Activated T-cell treated with anti-CD3 and anti-CD28 coated beads for 24 hours (primary cell): ENCODE measurements around the gene NUDT19.
A peak's percentile ranks its signal among the peaks of the same experiment; 100 is the strongest.
"Not testable (repeated sequence)": the region's sequence is repeated elsewhere in the genome, so short reads cannot be mapped to it uniquely, and the experiment has no call there.

Experiments used
- DNase-seq: peaks from one replicate; pipeline ENCODE4 v3.0.0-alpha.2; 2020; ENCODE audit warnings: low read depth

NUDT19 gene

GRCh38 chr19:32691291-32691951, at the start of gene NUDT19:
Gene NUDT19 (plus strand): TSS chr19:32691821. CDS start chr19:32691961, 140 bp downstream.
- peak; percentile 76 for DNase-seq

DNA sequence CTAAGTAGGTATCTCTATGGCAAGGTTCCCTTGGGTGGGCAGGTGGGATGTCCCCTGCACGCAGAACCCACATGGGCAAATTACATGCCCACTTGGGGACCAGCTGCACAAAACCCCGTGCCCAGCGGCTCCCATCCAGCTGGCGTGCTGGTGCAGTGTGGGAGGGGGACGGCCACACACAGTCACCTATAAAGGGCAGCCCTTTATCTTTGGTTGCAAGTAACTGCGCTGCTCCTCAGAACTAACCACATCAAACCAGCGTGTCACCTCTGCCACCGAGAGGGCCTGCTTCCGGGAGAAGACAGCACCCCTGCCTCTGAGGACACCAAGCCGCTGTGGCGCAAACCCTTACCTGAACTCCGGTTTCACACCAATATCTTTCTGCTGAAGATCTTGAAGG, 48.9 kb upstream of the NUDT19 start:
- DNase-seq, result peak; percentile 43

DNA sequence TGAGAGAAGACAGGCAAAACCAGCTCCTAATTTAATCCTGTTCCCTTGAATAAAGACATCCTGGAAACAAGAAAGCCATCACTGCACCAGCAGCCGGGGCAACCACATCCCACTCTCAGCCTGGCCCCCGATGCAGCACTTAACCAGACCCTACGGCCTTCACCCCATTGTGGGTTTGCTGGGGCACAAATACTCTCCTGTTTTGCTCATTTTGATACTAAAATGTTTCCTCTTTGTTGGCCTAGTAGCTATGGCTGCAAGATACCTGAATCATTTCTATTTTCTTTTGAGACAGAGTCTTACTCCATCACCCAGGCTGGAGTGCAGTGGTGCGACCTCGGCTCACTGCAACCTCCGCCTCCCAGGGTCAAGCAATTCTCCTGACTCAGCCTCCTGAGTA, 45.1 kb upstream of the NUDT19 start:
- DNase-seq, result no peak

- no peak for DNase-seq
Observed at GRCh38 chr19:32647361-32647760, 44.3 kb upstream of the NUDT19 start.

DNA sequence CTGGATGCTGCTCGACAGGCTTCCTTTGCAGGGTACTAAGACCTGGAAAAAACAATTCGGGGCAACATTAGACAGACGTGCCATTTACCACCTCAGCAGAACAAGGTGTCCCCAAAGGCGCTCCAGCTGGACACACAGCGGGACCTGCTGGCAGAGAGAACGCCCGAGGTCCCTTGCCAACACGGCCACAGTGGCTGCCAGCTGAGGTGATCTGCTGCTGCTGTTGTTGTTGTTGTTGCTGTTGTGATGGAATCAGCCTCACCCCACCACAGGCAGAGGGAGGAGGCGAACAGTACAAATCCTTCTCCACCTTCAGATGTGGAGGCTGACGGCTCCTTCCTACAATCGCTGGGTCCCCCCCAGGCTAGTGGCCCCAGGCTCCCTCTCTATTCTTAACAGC, 41.9 kb upstream of the NUDT19 start:
- no peak for DNase-seq

DNA sequence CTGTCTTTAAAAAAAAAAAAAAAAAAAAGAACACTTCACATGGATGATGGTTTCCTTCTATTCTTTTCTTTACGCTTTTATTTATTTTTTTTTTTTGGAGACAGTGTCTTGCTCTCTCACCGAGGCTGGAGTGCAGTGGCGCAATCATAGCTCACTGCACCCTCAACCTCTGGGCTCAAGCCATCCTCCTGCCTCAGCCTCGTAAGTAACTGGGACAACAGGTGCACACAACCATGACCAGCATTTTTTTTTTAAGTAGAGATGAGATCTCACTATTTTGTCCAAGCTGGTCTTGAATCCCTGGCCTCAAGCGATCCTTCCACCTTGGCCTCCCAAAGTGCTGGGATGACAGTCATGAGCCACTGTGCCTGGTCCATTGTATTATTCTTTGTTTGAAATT, 41.0 kb upstream of the NUDT19 start:
- no peak for DNase-seq

DNA sequence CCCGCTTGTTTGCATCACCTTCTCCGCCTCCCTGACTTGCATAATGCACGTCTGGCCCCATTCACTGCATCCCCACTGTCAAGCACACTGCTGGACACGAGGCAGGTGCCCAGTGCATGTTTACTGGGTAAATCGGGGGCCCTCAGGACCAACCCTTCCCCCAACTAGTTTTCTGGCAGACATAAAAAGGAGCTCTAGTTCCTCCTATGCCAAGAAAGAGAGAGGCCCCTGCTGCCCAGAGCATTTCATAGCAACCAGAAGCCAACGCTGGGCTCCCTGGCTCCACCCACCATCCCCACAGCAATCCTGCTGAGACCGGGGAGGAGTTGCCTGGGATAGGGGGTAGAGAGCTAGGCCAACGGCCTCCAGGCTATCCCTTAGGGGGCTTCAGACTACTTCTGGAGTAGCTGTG, 39.9 kb upstream of the NUDT19 start:
- no peak for DNase-seq

- DNase-seq, result not testable (repeated sequence)
Observed at GRCh38 chr19:32652331-32652730, 39.3 kb upstream of the NUDT19 start.

- no peak for DNase-seq
Observed at GRCh38 chr19:32652894-32653598, 38.6 kb upstream of the NUDT19 start.

GRCh38 chr19:32653599-32653915, 38.1 kb upstream of the NUDT19 start:
- DNase-seq, result no peak

DNA sequence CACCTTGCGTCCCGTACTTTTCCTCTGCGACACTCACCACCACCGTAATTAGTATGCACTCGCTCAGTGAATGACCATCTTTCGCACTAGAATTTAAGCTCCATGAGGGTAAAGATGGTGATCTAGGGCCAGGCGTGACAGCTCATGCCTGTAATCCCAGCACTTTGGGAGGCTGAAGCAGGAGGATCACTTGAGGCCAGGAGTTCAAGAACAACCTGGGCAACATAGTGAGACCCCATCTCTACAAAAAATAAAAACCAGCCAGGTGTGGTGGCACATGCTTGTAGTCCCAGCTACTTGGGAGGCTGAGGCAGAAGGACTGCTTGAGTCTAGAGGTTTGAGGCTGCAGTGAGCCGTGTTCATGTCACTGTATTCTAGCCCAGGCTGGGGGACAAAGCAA, 35.2 kb upstream of the NUDT19 start:
- DNase-seq, result not testable (repeated sequence)

DNA sequence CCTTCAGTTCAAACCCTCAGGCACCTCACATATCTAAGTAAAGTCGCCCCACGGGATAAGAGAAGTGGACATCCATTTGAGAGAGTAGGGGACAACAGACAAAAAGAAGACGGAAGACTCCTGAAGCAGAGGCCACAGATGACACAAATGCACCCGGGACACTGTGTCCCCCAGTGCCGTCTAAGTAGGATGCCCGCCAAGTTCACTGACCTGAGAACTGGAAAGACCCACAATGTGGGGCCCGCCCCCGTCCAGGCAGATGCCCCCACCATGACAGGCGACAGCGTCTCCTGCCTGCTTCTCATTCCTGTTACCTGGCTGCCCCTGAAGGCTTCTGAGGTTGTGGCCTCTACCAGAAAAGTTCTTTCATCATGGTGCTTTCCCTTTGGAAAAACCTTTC, 33.5 kb upstream of the NUDT19 start:
- DNase-seq, result no peak

DNA sequence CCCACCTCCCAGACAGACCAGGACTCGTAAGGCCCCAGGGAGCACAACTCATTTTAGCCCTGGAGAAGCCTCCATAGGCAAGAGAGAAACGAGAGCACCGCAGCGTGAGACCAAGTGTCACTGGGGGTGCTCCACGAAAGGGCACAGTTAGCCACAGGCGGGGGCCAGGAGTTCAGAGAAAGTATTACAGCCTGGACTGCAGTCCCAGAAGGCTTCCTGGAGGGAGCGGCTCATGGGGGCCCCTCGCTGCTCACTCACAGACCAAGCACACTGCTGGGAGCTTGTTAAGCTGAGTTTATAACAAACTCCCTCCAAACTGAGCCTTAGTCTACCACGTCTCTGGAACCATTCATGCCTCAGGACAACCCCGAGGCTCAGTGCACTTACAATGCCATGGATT, 33.1 kb upstream of the NUDT19 start:
- DNase-seq, result no peak

GRCh38 chr19:32661318-32661717, 30.3 kb upstream of the NUDT19 start:
- DNase-seq, result no peak

- no peak for DNase-seq
Observed at GRCh38 chr19:32662186-32662585, 29.4 kb upstream of the NUDT19 start.

GRCh38 chr19:32666084-32666483, 25.5 kb upstream of the NUDT19 start:
- no peak for DNase-seq

- DNase-seq, result no peak
Observed at GRCh38 chr19:32669310-32669709, 22.3 kb upstream of the NUDT19 start.

- no peak for DNase-seq
Observed at GRCh38 chr19:32671883-32672593, 19.6 kb upstream of the NUDT19 start.

DNA sequence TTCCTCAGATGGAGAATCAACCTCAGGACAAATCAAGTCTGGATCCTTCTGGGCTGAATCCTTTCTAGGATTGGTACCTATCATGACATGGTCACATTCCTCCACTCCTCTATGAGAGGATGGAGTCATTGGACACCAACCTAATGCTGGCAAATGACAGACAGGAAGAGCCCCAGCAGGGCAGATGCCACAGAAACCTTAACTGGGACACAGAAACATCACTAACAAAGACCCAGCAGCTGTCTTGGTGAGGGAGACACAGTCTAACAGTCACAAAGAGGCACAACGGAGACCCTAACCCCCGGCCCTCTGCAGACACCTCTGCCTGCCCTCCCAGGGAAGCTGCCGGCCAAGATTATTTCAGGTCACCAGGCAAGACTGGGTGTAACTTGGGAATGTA, 18.8 kb upstream of the NUDT19 start:
- no peak for DNase-seq

GRCh38 chr19:32673573-32673972, 18.0 kb upstream of the NUDT19 start:
- no peak for DNase-seq

GRCh38 chr19:32674153-32674930, 17.3 kb upstream of the NUDT19 start:
- no peak for DNase-seq

DNA sequence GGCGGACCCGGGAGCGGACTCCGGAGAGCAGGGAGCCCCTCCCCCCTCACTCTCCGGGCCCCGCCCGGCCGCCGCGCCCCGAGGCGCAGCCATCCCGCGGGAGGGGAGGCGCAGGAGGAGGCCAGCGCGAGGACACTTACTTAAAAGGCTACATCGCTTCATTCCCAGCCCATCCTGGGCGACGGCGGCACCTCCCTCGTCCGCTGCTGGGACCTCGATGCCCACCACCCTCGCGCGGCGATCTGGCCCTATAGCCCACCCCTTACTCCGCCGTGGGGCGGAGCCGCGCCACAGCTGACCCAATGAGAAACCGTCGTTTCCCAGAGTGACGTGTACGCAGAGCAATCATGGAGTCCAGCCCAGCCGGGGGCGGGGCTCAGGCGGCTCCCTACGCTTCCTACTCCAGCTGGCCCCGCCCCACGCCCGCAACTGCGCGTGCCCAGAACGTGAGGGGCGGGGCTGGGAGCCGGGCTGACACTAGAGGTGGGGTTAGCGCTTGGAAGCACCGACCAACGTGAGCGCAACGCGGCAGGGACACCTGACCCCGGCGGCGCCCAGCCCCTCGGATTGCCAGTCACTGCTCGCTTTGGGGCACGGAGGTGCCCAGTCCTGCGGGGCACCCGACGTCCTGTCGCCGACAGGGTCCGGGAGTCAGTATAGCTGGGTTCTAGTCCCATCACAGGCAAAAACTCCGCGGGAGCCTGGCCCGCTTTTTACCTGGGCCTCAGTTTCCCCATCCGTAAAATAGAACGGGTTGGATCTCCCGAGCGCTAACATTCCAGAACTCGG, 16.5 kb upstream of the NUDT19 start, which contains the start of gene ANKRD27:
Gene ANKRD27 (minus strand): TSS at position 250 of the 789 bp plus-strand sequence. CDS start 16,165 bp downstream, outside the sequence.
- peak; percentile 95 for DNase-seq
